Lung (tissue), 12 donors: ENCODE data around the gene OR10G3. TPM values are rescaled to one million over a fixed set of nuclear protein-coding genes. Genes with fewer than 3 reads are reported as not detected.

Experiments used
- ATAC-seq: fragments of 200-7000 bp; cut with Tn5 transposase; one replicate; pipeline ENCODE4 v1.9.1; 2020; ENCODE audit warnings: moderate number of reproducible peaks; ENCODE audit not compliant: insufficient read depth, low FRiP score
- DNase-seq, 3 donors: peaks; one replicate each; pipeline ENCODE4 v3.0.0-alpha.2; 2013 to 2017
- H3K27ac ChIP-seq, 2 donors: one replicate each; pipeline ENCODE4 v1.5.1; 2013; ENCODE audit warnings: mild to moderate bottlenecking in 2 of 2, moderate library complexity in 2 of 2, control low read depth in 1 of 2, inconsistent platforms in 1 of 2, low read depth in 1 of 2, low read length in 1 of 2
- H3K27me3 ChIP-seq, 3 donors: one replicate each; pipeline ENCODE4 v1.5.1; 2013; ENCODE audit warnings: low read length in 2 of 3; ENCODE audit not compliant: control insufficient read depth in 3 of 3, insufficient read depth in 3 of 3
- H3K36me3 ChIP-seq, 4 donors: one replicate each; pipeline ENCODE4 v1.5.1; 2013; ENCODE audit warnings: low read length in 4 of 4, mild to moderate bottlenecking in 1 of 4, moderate library complexity in 1 of 4; ENCODE audit not compliant: control insufficient read depth in 4 of 4, insufficient read depth in 4 of 4
- H3K4me1 ChIP-seq, 5 donors: one replicate each; pipeline ENCODE4 v1.5.1; 2013; ENCODE audit warnings: low read length in 5 of 5, mild to moderate bottlenecking in 2 of 5, moderate library complexity in 1 of 5; ENCODE audit not compliant: control insufficient read depth in 5 of 5, insufficient read depth in 5 of 5
- H3K4me3 ChIP-seq: one replicate; pipeline ENCODE4 v1.5.1; 2013; ENCODE audit warnings: mild to moderate bottlenecking, control low read depth, moderate library complexity
- H3K9ac ChIP-seq, 2 donors: one replicate each; pipeline ENCODE4 v1.5.1; 2013; ENCODE audit warnings: low read length in 2 of 2, control low read depth in 1 of 2; ENCODE audit not compliant: insufficient read depth in 1 of 2
- H3K9me3 ChIP-seq, 4 donors: one replicate each; pipeline ENCODE4 v1.5.1; 2013; ENCODE audit warnings: low read length in 3 of 4, mild to moderate bottlenecking in 1 of 4, moderate library complexity in 1 of 4; ENCODE audit not compliant: control insufficient read depth in 4 of 4, insufficient read depth in 3 of 4
- WGBS, 2 donors: extraction: QIAGEN DNeasy Blood & Tissue Kit; methylation state at CpG; one replicate each; pipeline ENCODE4 v1.1.7; 2013; 5-methylcytosine and 5-hydroxymethylcytosine counted together
- polyA plus RNA-seq, 2 donors: library from polyadenylated mRNA; stranded (reverse); fragments of 200-250 nt; gene quantifications; one replicate each; pipeline ENCODE4 v1.2.1, GENCODE V29; 2013
- total RNA-seq, 2 donors: library from RNA; depleted of rRNA in 1 of 2; stranded (reverse); fragments of >200 nt in 1 of 2; gene quantifications; one replicate each; pipeline ENCODE4 v1.2.1, GENCODE V29; 2014 to 2021
- TF ChIP-seq, protein P1 (sequence below): IDR thresholded peaks from 2 replicates; pipeline ENCODE4 v1.5.1; 2012; ENCODE audit warnings: mild to moderate bottlenecking; ENCODE audit errors: control extremely low read depth, extremely low read depth
- donor health status: control.
- donor health status: control.
- donor health status: Bipolar disorder and iron deficiency.
- donor health status: healthy.
- donor health status: DM: yes; HTN: yes; CAD: no.

Gene OR10G3
- total and polyA plus RNA-seq, 4 donors: not detected

- DNase-seq (no peak), ATAC-seq (no peak)
- H3K36me3 ChIP-seq: peaks cover 0 to 18% (median 3%) of the 10 kb centered on the region in 4 donors
- H3K9me3 ChIP-seq: no peaks in the 10 kb centered on the region
- H3K27ac ChIP-seq: no peak overlapping the region
- TF ChIP-seq, protein P1, sequence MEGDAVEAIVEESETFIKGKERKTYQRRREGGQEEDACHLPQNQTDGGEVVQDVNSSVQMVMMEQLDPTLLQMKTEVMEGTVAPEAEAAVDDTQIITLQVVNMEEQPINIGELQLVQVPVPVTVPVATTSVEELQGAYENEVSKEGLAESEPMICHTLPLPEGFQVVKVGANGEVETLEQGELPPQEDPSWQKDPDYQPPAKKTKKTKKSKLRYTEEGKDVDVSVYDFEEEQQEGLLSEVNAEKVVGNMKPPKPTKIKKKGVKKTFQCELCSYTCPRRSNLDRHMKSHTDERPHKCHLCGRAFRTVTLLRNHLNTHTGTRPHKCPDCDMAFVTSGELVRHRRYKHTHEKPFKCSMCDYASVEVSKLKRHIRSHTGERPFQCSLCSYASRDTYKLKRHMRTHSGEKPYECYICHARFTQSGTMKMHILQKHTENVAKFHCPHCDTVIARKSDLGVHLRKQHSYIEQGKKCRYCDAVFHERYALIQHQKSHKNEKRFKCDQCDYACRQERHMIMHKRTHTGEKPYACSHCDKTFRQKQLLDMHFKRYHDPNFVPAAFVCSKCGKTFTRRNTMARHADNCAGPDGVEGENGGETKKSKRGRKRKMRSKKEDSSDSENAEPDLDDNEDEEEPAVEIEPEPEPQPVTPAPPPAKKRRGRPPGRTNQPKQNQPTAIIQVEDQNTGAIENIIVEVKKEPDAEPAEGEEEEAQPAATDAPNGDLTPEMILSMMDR: no peak
- peaks cover 0 to 12% (median 4%) of the 10 kb centered on the region in 5 donors for H3K4me1 ChIP-seq
- H3K9ac ChIP-seq: no peak overlapping the region
- H3K4me3 ChIP-seq: no peak overlapping the region
- WGBS, 2 donors: 81% methylated on average over 7 of the region's 7 CpGs
- no peaks in the 10 kb centered on the region for H3K27me3 ChIP-seq
Measured at GRCh38 chr14:21523203-21523602, 56.7 kb downstream of the OR10G3 start.

DNA sequence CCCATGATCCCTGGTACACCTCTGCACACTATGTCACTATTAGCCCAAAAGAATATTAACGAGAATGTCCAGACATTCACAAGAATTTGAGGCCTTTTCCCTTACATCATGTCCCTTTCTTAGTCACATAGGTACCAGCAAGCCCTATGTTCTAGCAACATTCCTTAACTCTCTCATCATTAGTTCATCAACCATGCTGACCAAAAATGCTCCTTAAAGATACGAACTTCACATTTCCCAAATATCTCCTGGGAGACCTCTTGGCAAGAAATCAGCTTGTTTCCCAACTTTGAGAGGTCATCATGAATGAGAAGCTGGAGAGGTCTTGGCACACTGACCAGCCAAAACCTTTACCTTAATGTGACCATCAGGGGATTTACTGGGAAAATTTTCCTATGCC is 58.4 kb downstream of the OR10G3 start:
- TF ChIP-seq, protein P1: no peak
- H3K4me1 ChIP-seq: peaks cover 0 to 5% (median 2%) of the 10 kb centered on the region in 5 donors
- DNase-seq (no peak), ATAC-seq (no peak)
- H3K36me3 ChIP-seq: peaks cover 0 to 18% (median 3%) of the 10 kb centered on the region in 4 donors
- no peak overlapping the region for H3K27ac ChIP-seq
- no peak overlapping the region for H3K9ac ChIP-seq
- no peak overlapping the region for H3K4me3 ChIP-seq
- H3K27me3 ChIP-seq: no peaks in the 10 kb centered on the region
- no peaks in the 10 kb centered on the region for H3K9me3 ChIP-seq
- WGBS, 2 donors: 61 to 63% methylated on average over 2 of the region's 2 CpGs

- 75 to 94% methylated on average over 1 of the region's 1 CpG for WGBS, 2 donors
- H3K9ac ChIP-seq: no peak overlapping the region
- H3K4me1 ChIP-seq: peaks cover 0 to 4% (median 2%) of the 10 kb centered on the region in 5 donors
- no peaks in the 10 kb centered on the region for H3K27me3 ChIP-seq
- no peaks in the 10 kb centered on the region for H3K9me3 ChIP-seq
- TF ChIP-seq, protein P1: no peak
- H3K4me3 ChIP-seq: no peak overlapping the region
- H3K27ac ChIP-seq: no peak overlapping the region
- peaks cover 0 to 18% (median 3%) of the 10 kb centered on the region in 4 donors for H3K36me3 ChIP-seq
- ATAC-seq (no peak), DNase-seq (no peak)
Measured at GRCh38 chr14:21520767-21521166, 59.1 kb downstream of the OR10G3 start.

DNA sequence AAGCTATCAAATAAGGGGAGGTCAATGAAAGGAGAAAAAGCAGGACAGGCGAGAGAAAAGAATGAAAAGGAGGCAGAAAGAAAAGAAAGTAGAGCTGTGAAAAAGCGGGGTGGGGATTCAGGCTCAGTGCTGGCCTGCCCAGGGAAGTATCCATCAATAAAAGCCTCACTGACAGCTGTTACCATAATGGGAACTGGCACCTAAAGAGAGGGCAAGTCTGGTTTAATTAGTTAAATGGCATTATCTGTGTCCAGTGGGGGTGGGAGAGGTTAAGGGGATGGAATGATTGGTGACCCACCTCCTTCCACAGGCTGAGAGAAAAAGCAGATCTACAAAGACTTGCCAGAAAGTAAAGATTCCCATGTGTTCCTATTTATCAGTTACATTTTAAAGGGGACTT is 61.2 kb downstream of the OR10G3 start:
- ATAC-seq: no peak
- H3K4me3 ChIP-seq: no peak overlapping the region
- DNase-seq: no peak
- TF ChIP-seq, protein P1: no peak
- peaks cover 0 to 2% (median 0%) of the 10 kb centered on the region in 5 donors for H3K4me1 ChIP-seq
- H3K36me3 ChIP-seq: peaks cover 0 to 9% (median 1%) of the 10 kb centered on the region in 4 donors
- no peak overlapping the region for H3K9ac ChIP-seq
- no peaks in the 10 kb centered on the region for H3K27me3 ChIP-seq
- no peaks in the 10 kb centered on the region for H3K9me3 ChIP-seq
- H3K27ac ChIP-seq: no peak overlapping the region
- 91 to 94% methylated on average over 2 of the region's 2 CpGs for WGBS, 2 donors
